Endodermal cell (in vitro differentiated cells): ENCODE data around the gene FAF2. TPM values are rescaled to one million over a fixed set of nuclear protein-coding genes. Genes with fewer than 3 reads are reported as not detected.

Source experiments
- DNase-seq: peaks from one replicate; pipeline ENCODE4 v3.0.0-alpha.2; 2017
- H3K27ac ChIP-seq: 2 replicates; pipeline ENCODE4 v1.5.1; 2013; ENCODE audit warnings: mild to moderate bottlenecking, low read depth, low read length, moderate library complexity
- H3K27me3 ChIP-seq: 2 replicates; pipeline ENCODE4 v1.6.1; 2013; ENCODE audit warnings: mild to moderate bottlenecking, low read length, moderate library complexity; ENCODE audit not compliant: insufficient read depth, control insufficient read depth, poor library complexity, severe bottlenecking
- H3K36me3 ChIP-seq: 2 replicates; pipeline ENCODE4 v1.7.0; 2013; ENCODE audit warnings: mild to moderate bottlenecking, low read length, moderate library complexity; ENCODE audit not compliant: control insufficient read depth, insufficient read depth
- H3K4me1 ChIP-seq: one replicate; pipeline ENCODE4 v1.7.0; 2013; ENCODE audit warnings: low read length; ENCODE audit not compliant: control insufficient read depth, insufficient read depth
- H3K4me3 ChIP-seq: 2 replicates; pipeline ENCODE4 v1.5.1; 2013; ENCODE audit warnings: mild to moderate bottlenecking, low read length, moderate library complexity
- H3K9ac ChIP-seq: 2 replicates; pipeline ENCODE4 v1.6.1; 2013; ENCODE audit warnings: mild to moderate bottlenecking, low read length, moderate library complexity; ENCODE audit not compliant: poor library complexity, severe bottlenecking; ENCODE audit errors: extremely low read depth
- H3K9me3 ChIP-seq: 2 replicates; pipeline ENCODE4 v1.6.1; 2013; ENCODE audit warnings: mild to moderate bottlenecking, low read length, moderate library complexity; ENCODE audit not compliant: control insufficient read depth
- H3K27ac Mint-ChIP-seq: 2 replicates; pipeline ENCODE4 v1.8.0; 2020; ENCODE audit warnings: mixed read lengths
- H3K27me3 Mint-ChIP-seq: 2 replicates; pipeline ENCODE4 v1.8.0; 2021; ENCODE audit warnings: mild to moderate bottlenecking, mixed read lengths; ENCODE audit not compliant: insufficient read depth
- H3K36me3 Mint-ChIP-seq: 2 replicates; pipeline ENCODE4 v1.8.0; 2020; ENCODE audit warnings: low read depth, mixed read lengths
- H3K4me1 Mint-ChIP-seq: 2 replicates; pipeline ENCODE4 v1.8.0; 2020; ENCODE audit warnings: mixed read lengths
- H3K4me3 Mint-ChIP-seq: 2 replicates; pipeline ENCODE4 v1.8.0; 2020; ENCODE audit warnings: mild to moderate bottlenecking, moderate library complexity, mixed read lengths
- H3K9me3 Mint-ChIP-seq: 2 replicates; pipeline ENCODE4 v1.8.0; 2020; ENCODE audit warnings: mild to moderate bottlenecking, mixed read lengths
- CTCF ChIP-seq: fragments of 200-600 bp; sonication (generic); conservative IDR thresholded peaks from 2 replicates; pipeline ENCODE4 v1.5.0; 2021; ENCODE audit warnings: antibody characterized with exemption, mild to moderate bottlenecking
- WGBS, 2 experiments: methylation state at CpG; one replicate each; pipeline versions ENCODE4 v1.1.5 to v1.1.7; 2013; ENCODE audit warnings: missing lambda C conversion rate in 2 of 2, mixed read lengths in 1 of 2; ENCODE audit not compliant: insufficient coverage in 1 of 2, insufficient read length in 1 of 2; 5-methylcytosine and 5-hydroxymethylcytosine counted together
- total RNA-seq, 2 donors: library from RNA; stranded (reverse); fragmentation: NEBNext Ultra II Directional in 1 of 2; extraction: Animal tissue kit (Norgen Biotek cat#: 25700) in 1 of 2; gene quantifications; 2 replicates in 1 of 2; 3 replicates in 1 of 2; pipeline ENCODE4 v1.2.1, GENCODE V29; 2021

Gene FAF2
- total RNA-seq, 2 donors from 2014 or later = 42.9 to 53.0 TPM

- Mint-ChIP-seq H3K27me3 (peaks cover 2% of the 10 kb centered on the region), H3K9me3 (no peaks in the 10 kb centered on the region), H3K27ac (no peak overlapping the region), H3K4me3 (no peak overlapping the region), H3K4me1 (peaks cover 3% of the 10 kb centered on the region), H3K36me3 (peaks cover 1% of the 10 kb centered on the region)
- Histone ChIP-seq H3K27ac (no peak overlapping the region), H3K9me3 (no peaks in the 10 kb centered on the region), H3K4me3 (no peak overlapping the region), H3K4me1 (no peaks in the 10 kb centered on the region), H3K9ac (no peak overlapping the region), H3K27me3 (no peaks in the 10 kb centered on the region), H3K36me3 (peaks cover 2% of the 10 kb centered on the region)
- 89% methylated on average over 14 to 16 of the region's 16 CpGs for WGBS, 2 experiments
- peak; percentile 27 for TF ChIP-seq CTCF
- DNase-seq = peak; percentile 61
Measured at GRCh38 chr5:176519810-176520720, 71.9 kb downstream of the FAF2 start.

GRCh38 chr5:176521286-176521685, 73.1 kb downstream of the FAF2 start:
- Histone ChIP-seq H3K9ac (no peak overlapping the region), H3K27me3 (no peaks in the 10 kb centered on the region), H3K4me3 (no peak overlapping the region), H3K27ac (no peak overlapping the region), H3K9me3 (no peaks in the 10 kb centered on the region), H3K4me1 (no peaks in the 10 kb centered on the region), H3K36me3 (peaks cover 9% of the 10 kb centered on the region)
- H3K4me1 Mint-ChIP-seq = peaks cover 3% of the 10 kb centered on the region
- no peak overlapping the region for H3K4me3 Mint-ChIP-seq
- H3K9me3 Mint-ChIP-seq = no peaks in the 10 kb centered on the region
- peaks cover 10% of the 10 kb centered on the region for H3K36me3 Mint-ChIP-seq
- DNase-seq = no peak
- WGBS, 2 experiments = 77 to 80% methylated on average over 3 to 7 of the region's 7 CpGs
- TF ChIP-seq CTCF = no peak
- peaks cover 2% of the 10 kb centered on the region for H3K27me3 Mint-ChIP-seq
- no peak overlapping the region for H3K27ac Mint-ChIP-seq

GRCh38 chr5:176521699-176522263, 73.6 kb downstream of the FAF2 start:
- WGBS, 2 experiments = 71 to 72% methylated on average over 10 of the region's 10 CpGs

More at GRCh38 chr5:176521699-176522263, 73.6 kb downstream of the FAF2 start:
- Mint-ChIP-seq H3K9me3 (no peaks in the 10 kb centered on the region), H3K27me3 (peaks cover 2% of the 10 kb centered on the region), H3K4me1 (peaks cover 3% of the 10 kb centered on the region), H3K27ac (no peak overlapping the region), H3K36me3 (peaks cover 13% of the 10 kb centered on the region), H3K4me3 (no peak overlapping the region)
- no peaks in the 10 kb centered on the region for H3K9me3 ChIP-seq
- H3K27ac ChIP-seq = no peak overlapping the region
- TF ChIP-seq CTCF = no peak
- DNase-seq = peak; percentile 59
- H3K27me3 ChIP-seq = no peaks in the 10 kb centered on the region
- H3K4me3 ChIP-seq = no peak overlapping the region
- H3K36me3 ChIP-seq = peaks cover 10% of the 10 kb centered on the region
- H3K4me1 ChIP-seq = no peaks in the 10 kb centered on the region
- H3K9ac ChIP-seq = no peak overlapping the region
